Measurements from ENCODE around the gene JAK2. TPM values are rescaled to one million over a fixed set of nuclear protein-coding genes. Genes with fewer than 3 reads are reported as not detected.

Gene JAK2
- total and polyA plus RNA-seq, 9 of the 15 experiments (the other 6 are each of a cell fraction or from before 2014, with no cell fraction given): 4.7 to 23.4 (median 15.3) TPM

DNA sequence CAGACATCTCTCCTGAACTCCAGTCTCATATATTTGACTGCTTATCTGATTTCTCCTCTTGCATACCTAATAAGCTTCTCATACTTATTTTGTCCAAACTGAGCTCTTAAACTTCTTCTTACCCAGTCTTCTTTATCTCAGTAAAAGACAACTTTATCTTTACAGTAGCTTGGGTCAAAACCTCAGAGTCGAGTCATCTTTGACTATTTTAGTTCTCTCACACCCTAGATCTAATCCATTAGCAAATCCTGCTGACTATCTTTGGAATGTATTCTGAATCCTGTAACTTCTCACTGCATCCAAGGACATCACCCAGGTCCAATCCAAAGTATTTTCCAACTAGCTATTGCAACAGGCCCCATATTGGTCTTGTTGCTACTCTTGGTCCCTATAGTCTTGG, 11.8 kb upstream of the JAK2 start:
- BruUV-seq (replicated peaks): no TSS peak
- Histone ChIP-seq H3K79me2 (ENCODE audit: control insufficient read depth, insufficient read depth, low read length) (no peaks in the 10 kb centered on the region), H3K9me3 (replicated peaks; ENCODE audit: control insufficient read depth, insufficient read depth, low read depth, low read length) (no peaks in the 10 kb centered on the region), H3K4me3 (no peak overlapping the region), H3K36me3 (ENCODE audit: control insufficient read depth, insufficient read depth, low read length) (no peaks in the 10 kb centered on the region), H3K27ac (ENCODE audit: extremely low read depth, low read depth, low read length) (no peak overlapping the region), H3K4me2 (ENCODE audit: insufficient read depth, low read length) (no peak overlapping the region), H3K9ac (ENCODE audit: insufficient read depth in 1 of 2, low read depth in 2 of 2, low read length in 2 of 2) (no peak overlapping the region), H3K27me3 (ENCODE audit: control insufficient read depth in 2 of 2, insufficient read depth in 2 of 2, low read length in 2 of 2) (no peaks in the 10 kb centered on the region), H3K4me1 (replicated peaks in 1 of 2; ENCODE audit: control insufficient read depth in 2 of 2, insufficient read depth in 2 of 2, low read length in 2 of 2) (peaks cover 0 to 15% of the 10 kb centered on the region in 2 experiments; a peak in 3 of 5 replicates), H2AFZ (ENCODE audit: low read depth, low read length) (no peak overlapping the region), H4K20me1 (replicated peaks; ENCODE audit: control insufficient read depth, insufficient read depth, low read length) (no peaks in the 10 kb centered on the region), H3K9me1 (ENCODE audit: control insufficient read depth, insufficient read depth, low read length) (no peaks in the 10 kb centered on the region)
- DNase-seq (ENCODE audit: extremely low read depth in 1 of 4, low spot score in 3 of 4): no peak
- FAIRE-seq: no peak
- TF ChIP-seq, protein P1, sequence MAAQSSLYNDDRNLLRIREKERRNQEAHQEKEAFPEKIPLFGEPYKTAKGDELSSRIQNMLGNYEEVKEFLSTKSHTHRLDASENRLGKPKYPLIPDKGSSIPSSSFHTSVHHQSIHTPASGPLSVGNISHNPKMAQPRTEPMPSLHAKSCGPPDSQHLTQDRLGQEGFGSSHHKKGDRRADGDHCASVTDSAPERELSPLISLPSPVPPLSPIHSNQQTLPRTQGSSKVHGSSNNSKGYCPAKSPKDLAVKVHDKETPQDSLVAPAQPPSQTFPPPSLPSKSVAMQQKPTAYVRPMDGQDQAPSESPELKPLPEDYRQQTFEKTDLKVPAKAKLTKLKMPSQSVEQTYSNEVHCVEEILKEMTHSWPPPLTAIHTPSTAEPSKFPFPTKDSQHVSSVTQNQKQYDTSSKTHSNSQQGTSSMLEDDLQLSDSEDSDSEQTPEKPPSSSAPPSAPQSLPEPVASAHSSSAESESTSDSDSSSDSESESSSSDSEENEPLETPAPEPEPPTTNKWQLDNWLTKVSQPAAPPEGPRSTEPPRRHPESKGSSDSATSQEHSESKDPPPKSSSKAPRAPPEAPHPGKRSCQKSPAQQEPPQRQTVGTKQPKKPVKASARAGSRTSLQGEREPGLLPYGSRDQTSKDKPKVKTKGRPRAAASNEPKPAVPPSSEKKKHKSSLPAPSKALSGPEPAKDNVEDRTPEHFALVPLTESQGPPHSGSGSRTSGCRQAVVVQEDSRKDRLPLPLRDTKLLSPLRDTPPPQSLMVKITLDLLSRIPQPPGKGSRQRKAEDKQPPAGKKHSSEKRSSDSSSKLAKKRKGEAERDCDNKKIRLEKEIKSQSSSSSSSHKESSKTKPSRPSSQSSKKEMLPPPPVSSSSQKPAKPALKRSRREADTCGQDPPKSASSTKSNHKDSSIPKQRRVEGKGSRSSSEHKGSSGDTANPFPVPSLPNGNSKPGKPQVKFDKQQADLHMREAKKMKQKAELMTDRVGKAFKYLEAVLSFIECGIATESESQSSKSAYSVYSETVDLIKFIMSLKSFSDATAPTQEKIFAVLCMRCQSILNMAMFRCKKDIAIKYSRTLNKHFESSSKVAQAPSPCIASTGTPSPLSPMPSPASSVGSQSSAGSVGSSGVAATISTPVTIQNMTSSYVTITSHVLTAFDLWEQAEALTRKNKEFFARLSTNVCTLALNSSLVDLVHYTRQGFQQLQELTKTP (IDR thresholded peaks at IDR 0.05; ENCODE audit: low read depth in 1 of 2, partially characterized antibody in 2 of 2): no peak
- TF ChIP-seq, protein P2, sequence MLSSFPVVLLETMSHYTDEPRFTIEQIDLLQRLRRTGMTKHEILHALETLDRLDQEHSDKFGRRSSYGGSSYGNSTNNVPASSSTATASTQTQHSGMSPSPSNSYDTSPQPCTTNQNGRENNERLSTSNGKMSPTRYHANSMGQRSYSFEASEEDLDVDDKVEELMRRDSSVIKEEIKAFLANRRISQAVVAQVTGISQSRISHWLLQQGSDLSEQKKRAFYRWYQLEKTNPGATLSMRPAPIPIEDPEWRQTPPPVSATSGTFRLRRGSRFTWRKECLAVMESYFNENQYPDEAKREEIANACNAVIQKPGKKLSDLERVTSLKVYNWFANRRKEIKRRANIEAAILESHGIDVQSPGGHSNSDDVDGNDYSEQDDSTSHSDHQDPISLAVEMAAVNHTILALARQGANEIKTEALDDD (IDR thresholded peaks at IDR 0.05): peak; percentile 62
- TF ChIP-seq FOSL1 (tag; conservative IDR thresholded peaks at IDR 0.05): peak; percentile 59
- POLR2A ChIA-PET: interaction anchor here (1.0 to 1.1 kb wide), 2 partner anchors 10 to 12 kb away, joined by 5 to 6 read pairs; partner anchors contain the start of gene JAK2
- intact Hi-C loops (cut with micrococcal nuclease): no loop called here
- WGBS (ENCODE audit: insufficient coverage, low coverage, missing lambda C conversion rate): 0% methylated on average over 1 of the region's 1 CpG
- in situ Hi-C loops (cut with MboI): no loop called here
- ATAC-seq: no peak
- CTCF ChIA-PET (ENCODE audit: low intra/inter-chr PET ratio): no interaction called here
